Esophagus squamous epithelium (tissue), 4 donors: ENCODE results near the gene UBE3A.

ENCODE experiments used
- CTCF ChIP-seq, 6 experiments: fragments of 450-650 bp in 4 of 6; fragments of 200-600 bp in 2 of 6; sonication (generic) in 2 of 6; IDR thresholded peaks; one replicate each; pipeline ENCODE4 v1.5.1; 2016 to 2019; ENCODE audit warnings: antibody characterized with exemption in 6 of 6, mild to moderate bottlenecking in 4 of 6, moderate library complexity in 4 of 6
- POLR2A ChIP-seq, 4 donors: fragments of 450-650 bp; IDR thresholded peaks; one replicate each; pipeline ENCODE4 v1.6.1; 2017; ENCODE audit warnings: antibody characterized with exemption in 4 of 4, mild to moderate bottlenecking in 4 of 4, moderate library complexity in 3 of 4

DNA sequence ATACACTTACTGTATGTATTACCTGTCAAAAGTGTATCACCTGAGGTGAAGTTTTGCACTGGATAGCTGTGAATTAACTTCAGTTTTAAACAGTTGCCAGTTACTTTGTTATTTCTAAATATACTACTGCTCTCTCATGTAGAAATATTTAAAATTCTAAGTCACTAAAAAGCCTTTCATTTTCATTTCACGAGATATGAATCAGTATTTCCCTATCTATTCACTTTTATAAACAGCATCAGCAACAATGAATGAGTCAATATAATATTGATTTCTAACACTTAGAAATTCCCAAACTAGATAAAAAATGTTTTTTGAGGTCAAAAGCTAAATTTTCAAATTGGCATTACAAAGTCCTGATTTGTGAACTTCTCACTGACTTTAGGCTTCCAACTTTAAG, 32.6 kb downstream of the UBE3A start:
- TF ChIP-seq CTCF (IDR thresholded peaks at IDR 0.05) (no peak), POLR2A (IDR thresholded peaks at IDR 0.05) (no peak)
